AG04450 (cell line): ENCODE measurements around the gene FHAD1. TPM values are rescaled to one million over a fixed set of nuclear protein-coding genes. Genes with fewer than 3 reads are reported as not detected.

Source experiments
- CTCF ChIA-PET: fragments of 300-600, 350-600 bp; formaldehyde crosslinking; extraction: SDS; loops from one replicate; lab custom pipeline; 2022; ENCODE audit warnings: antibody characterized with exemption, inconsistent platforms; lab: Charles Lee
- POLR2A ChIA-PET: fragments of 350-600 bp; formaldehyde crosslinking; extraction: SDS; loops from one replicate; lab custom pipeline; 2021; ENCODE audit warnings: antibody characterized with exemption, inconsistent platforms; lab: Yijun Ruan, JAX
- DNase-seq: peaks from one replicate; pipeline ENCODE4 v3.0.0-alpha.2; 2011; ENCODE audit warnings: low read depth, low spot score
- H3K27ac ChIP-seq: one replicate; pipeline ENCODE4 v1.5.1; 2012; ENCODE audit warnings: low read depth, low read length, control low read depth
- H3K27me3 ChIP-seq: one replicate; pipeline ENCODE4 v1.6.0; 2012; ENCODE audit warnings: low read length; ENCODE audit not compliant: control insufficient read depth, insufficient read depth
- H3K4me3 ChIP-seq: 2 replicates; pipeline ENCODE4 v1.5.1; 2011; ENCODE audit warnings: mild to moderate bottlenecking, low read depth, low read length, control low read depth
- H3K9me3 ChIP-seq: 2 replicates; pipeline ENCODE4 v1.5.1; 2012; ENCODE audit warnings: low read length; ENCODE audit not compliant: control insufficient read depth, insufficient read depth
- CTCF ChIP-seq: IDR thresholded peaks from 2 replicates; pipeline ENCODE4 v1.5.1; 2011; ENCODE audit warnings: low read depth, low read length, control low read depth, inconsistent platforms
- polyA plus RNA-seq: library from polyadenylated mRNA; depleted of rRNA; stranded (reverse); fragments of >200 nt; gene quantifications from 2 replicates; pipeline ENCODE4 v1.2.3, GENCODE V29; 2011

The FHAD1 gene
- polyA plus RNA-seq, 1 experiment: 0.36 TPM

DNA sequence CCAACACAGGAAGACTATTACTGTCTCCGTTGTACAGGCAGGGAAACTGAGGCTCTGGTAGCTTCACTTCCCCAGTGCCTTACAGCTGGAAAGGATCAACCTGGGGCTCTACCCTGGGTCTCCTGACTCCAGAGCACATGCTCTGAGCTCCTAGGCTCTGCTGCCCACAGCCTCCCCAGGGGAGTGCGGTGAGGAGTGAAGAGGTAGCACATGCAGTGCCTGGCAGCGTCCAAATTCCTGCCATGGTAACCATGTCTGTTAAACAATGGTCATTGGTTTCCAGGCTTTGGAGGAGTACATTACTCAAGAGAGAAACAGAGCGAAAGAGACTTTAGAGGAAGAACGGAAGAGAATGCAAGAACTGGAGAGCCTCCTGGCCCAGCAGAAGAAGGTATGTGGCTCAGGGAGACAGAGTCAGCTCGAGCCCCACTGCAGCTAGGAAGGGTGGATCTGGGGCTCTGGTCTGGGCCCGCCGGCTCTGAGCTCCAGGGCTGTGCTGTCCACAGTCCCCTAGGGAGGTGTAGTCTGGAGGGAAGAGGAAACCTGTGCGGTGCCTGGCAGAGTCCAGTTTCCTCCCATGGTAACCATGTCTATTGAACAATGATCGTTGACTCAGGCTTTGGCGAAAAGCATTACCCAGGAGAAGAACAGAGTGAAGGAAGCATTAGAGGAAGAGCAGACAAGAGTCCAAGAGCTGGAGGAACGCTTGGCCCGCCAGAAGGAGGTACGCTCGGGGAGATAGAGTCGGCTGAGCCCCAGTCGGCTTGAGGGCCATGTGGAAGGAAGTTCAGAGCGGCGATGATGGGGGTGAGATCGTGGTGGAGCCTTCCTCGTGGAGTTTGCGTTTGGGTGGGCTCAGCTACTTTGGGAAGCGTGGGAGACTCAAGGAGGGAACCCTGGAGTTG lies 98.0 kb downstream of the FHAD1 start:
- no peak for DNase-seq
- POLR2A ChIA-PET: no interaction called here
- Histone ChIP-seq H3K27ac (no peak overlapping the region), H3K9me3 (peaks cover 2% of the 10 kb centered on the region; the same call in 1 of the 2 replicates), H3K4me3 (no peak overlapping the region), H3K27me3 (no peaks in the 10 kb centered on the region)
- CTCF ChIA-PET: no interaction called here
- no peak for TF ChIP-seq CTCF

DNA sequence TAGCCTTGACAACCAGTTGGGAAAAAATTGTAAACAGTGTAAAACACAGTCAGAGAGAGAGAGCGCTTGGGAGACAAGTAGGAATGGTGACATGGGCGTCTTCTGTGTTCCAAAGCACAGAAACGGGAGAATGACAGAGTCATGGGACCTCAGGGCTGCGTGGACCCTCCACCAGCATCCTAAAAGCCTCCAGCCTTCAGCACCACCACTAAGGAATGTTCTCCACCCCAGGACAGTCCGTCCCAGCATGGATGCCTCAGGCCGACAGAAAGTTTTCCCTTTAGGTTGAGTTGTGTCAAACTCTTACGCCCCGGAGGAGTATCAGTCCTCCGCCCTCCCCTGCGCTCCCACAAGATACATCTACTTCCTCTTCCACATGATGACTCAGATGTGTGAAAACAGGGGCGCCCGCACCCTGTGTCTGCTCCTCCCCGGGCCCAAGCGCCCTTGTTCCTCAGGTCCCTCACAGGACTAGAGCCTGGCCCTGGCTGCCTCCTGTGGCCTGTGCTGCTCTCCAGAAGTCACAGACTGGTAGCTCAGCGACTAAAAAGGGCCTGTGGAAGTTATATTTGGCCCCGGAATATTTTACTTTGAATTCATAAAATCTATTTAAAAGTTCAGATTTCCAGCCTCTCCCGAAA lies 98.8 kb downstream of the FHAD1 start:
- Histone ChIP-seq H3K9me3 (no peaks in the 10 kb centered on the region; the same call in 1 of the 2 replicates), H3K27ac (no peak overlapping the region), H3K4me3 (no peak overlapping the region), H3K27me3 (no peaks in the 10 kb centered on the region)
- DNase-seq: no peak
- ChIA-PET CTCF (interaction anchor here (0.7 kb wide), 1 partner anchor 402 kb away, joined by 4 read pairs; no protein-coding TSS in a partner anchor), POLR2A (no interaction called here)
- TF ChIP-seq CTCF: no peak

GRCh38 chr1:15346346-15347030 lies 99.5 kb downstream of the FHAD1 start:
- Histone ChIP-seq H3K27me3 (no peaks in the 10 kb centered on the region), H3K9me3 (no peaks in the 10 kb centered on the region; the same call in 1 of the 2 replicates), H3K4me3 (no peak overlapping the region), H3K27ac (no peak overlapping the region)
- POLR2A ChIA-PET: no interaction called here
- CTCF ChIA-PET: interaction anchor here (0.7 kb wide), 1 partner anchor 403 kb away, joined by 4 read pairs; no protein-coding TSS in a partner anchor
- no peak for TF ChIP-seq CTCF
- DNase-seq: no peak

- no peak for DNase-seq
- no peaks in the 10 kb centered on the region; the same call in 1 of the 2 replicates for H3K9me3 ChIP-seq
- H3K27ac ChIP-seq: no peak overlapping the region
- ChIA-PET CTCF (no interaction called here), POLR2A (no interaction called here)
- TF ChIP-seq CTCF: no peak
- no peaks in the 10 kb centered on the region for H3K27me3 ChIP-seq
- no peak overlapping the region for H3K4me3 ChIP-seq
Observed at GRCh38 chr1:15347182-15347581, 100.2 kb downstream of the FHAD1 start.
